ENCODE data around the gene MFSD6. TPM values are rescaled to one million over a fixed set of nuclear protein-coding genes. Genes with fewer than 3 reads are reported as not detected.
"Not testable (repeated sequence)": the region's sequence is repeated elsewhere in the genome, so short reads cannot be mapped to it uniquely, and the experiment has no call there.

The MFSD6 gene
- total and polyA plus RNA-seq, 2 donors (not counting 1 experiment from before 2014, with no cell fraction given): 31.4 to 50.8 TPM

GRCh38 chr2:190490502-190490901 lies 82.3 kb downstream of the MFSD6 start:
- Histone ChIP-seq H2AFZ (ENCODE audit: low read length) (no peak overlapping the region), H3K9me3 (ENCODE audit: control insufficient read depth, insufficient read depth, low read depth, low read length) (no peaks in the 10 kb centered on the region), H3K4me2 (ENCODE audit: extremely low read depth, insufficient read depth, low read length) (no peak overlapping the region), H4K20me1 (ENCODE audit: control insufficient read depth, extremely low read depth, insufficient read depth, low read length) (no peaks in the 10 kb centered on the region), H3K4me1 (ENCODE audit: control insufficient read depth, extremely low read depth, insufficient read depth, low read length) (no peaks in the 10 kb centered on the region), H3K27me3 (ENCODE audit: control insufficient read depth, insufficient read depth, low read length) (no peaks in the 10 kb centered on the region), H3K4me3 (replicated peaks in 1 of 4; ENCODE audit: control extremely low read depth in 1 of 4, insufficient read depth in 1 of 4, low read depth in 3 of 4, low read length in 4 of 4) (no peak overlapping the region), H3K9ac (ENCODE audit: insufficient read depth, low read length) (no peak overlapping the region), H3K27ac (ENCODE audit: insufficient read depth, low read length) (no peak overlapping the region), H3K36me3 (ENCODE audit: control insufficient read depth, insufficient read depth, low read length) (no peaks in the 10 kb centered on the region), H3K79me2 (ENCODE audit: control insufficient read depth, insufficient read depth, low read length) (no peaks in the 10 kb centered on the region)
- TF ChIP-seq CTCF (conservative IDR thresholded peaks at IDR 0.05 in 1 of 2, IDR thresholded peaks at IDR 0.05 in 1 of 2; ENCODE audit: low read depth in 1 of 2, low read length in 2 of 2) (no peak), EZH2 (IDR thresholded peaks at IDR 0.05; ENCODE audit: low read length, missing control alignments) (no peak)
- DNase-seq (ENCODE audit: low read depth in 2 of 2): no peak

DNA sequence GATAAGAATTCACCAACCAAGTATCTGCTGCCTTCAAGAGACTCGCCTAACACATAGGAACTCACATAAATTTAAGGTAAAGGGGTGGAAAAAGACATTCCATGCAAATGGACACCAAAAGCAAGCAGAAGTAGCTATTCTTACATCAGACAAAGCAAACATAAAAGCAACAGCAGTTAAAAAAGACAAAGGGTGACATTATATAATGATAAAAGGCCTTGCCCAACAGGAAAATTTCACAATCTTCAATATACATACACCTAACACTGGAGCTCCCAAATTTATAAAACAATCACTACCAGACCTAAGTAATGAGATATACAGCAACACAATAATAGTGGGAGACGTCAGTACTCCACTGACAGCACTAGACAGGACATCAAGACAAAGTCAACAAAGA lies 84.9 kb downstream of the MFSD6 start:
- H3K4me1 ChIP-seq (ENCODE audit: control insufficient read depth, extremely low read depth, insufficient read depth, low read length): no peaks in the 10 kb centered on the region
- H3K4me3 ChIP-seq (replicated peaks in 1 of 4; ENCODE audit: control extremely low read depth in 1 of 4, insufficient read depth in 1 of 4, low read depth in 3 of 4, low read length in 4 of 4): no peak overlapping the region
- no peak overlapping the region for H3K9ac ChIP-seq (ENCODE audit: insufficient read depth, low read length)
- DNase-seq (ENCODE audit: low read depth in 2 of 2): no peak
- no peaks in the 10 kb centered on the region for H3K27me3 ChIP-seq (ENCODE audit: control insufficient read depth, insufficient read depth, low read length)
- H4K20me1 ChIP-seq (ENCODE audit: control insufficient read depth, extremely low read depth, insufficient read depth, low read length): no peaks in the 10 kb centered on the region
- H3K27ac ChIP-seq (ENCODE audit: insufficient read depth, low read length): no peak overlapping the region
- no peak overlapping the region for H3K4me2 ChIP-seq (ENCODE audit: extremely low read depth, insufficient read depth, low read length)
- H3K79me2 ChIP-seq (ENCODE audit: control insufficient read depth, insufficient read depth, low read length): no peaks in the 10 kb centered on the region
- no peak overlapping the region for H2AFZ ChIP-seq (ENCODE audit: low read length)
- no peak for TF ChIP-seq CTCF (conservative IDR thresholded peaks at IDR 0.05 in 1 of 2, IDR thresholded peaks at IDR 0.05 in 1 of 2; ENCODE audit: low read depth in 1 of 2, low read length in 2 of 2)
- no peak for TF ChIP-seq EZH2 (IDR thresholded peaks at IDR 0.05; ENCODE audit: low read length, missing control alignments)
- no peaks in the 10 kb centered on the region for H3K36me3 ChIP-seq (ENCODE audit: control insufficient read depth, insufficient read depth, low read length)
- no peaks in the 10 kb centered on the region for H3K9me3 ChIP-seq (ENCODE audit: control insufficient read depth, insufficient read depth, low read depth, low read length)

DNA sequence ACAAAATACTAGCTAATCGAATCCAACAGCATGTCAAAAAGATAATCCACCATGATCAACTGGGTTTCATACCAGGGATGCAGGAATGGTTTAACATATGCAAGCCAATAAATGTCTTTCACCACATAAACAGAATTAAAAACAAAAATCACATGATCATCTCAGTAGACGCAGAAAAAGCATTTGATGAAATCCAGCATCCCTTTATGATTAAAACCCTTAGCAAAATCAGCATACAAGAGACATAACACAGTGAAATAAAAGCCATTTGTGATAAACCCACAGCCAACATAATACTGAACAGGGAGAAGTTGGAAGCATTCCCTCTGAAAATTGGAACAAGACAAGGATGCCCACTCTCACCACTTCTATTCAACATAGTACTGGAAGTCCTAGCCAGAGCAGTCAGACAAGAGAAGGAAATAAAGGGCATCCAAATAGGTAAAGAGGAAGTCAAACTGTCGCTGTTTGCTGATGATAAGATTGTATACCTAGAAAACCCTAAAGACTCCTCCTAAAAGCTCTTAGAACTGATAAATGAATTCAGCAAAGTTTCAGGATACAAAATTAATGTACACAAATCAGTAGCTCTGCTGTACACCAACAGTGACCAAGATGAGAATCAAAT lies 86.6 kb downstream of the MFSD6 start:
- H2AFZ ChIP-seq (ENCODE audit: low read length); DNase-seq (ENCODE audit: low read depth in 2 of 2); H3K79me2 ChIP-seq (ENCODE audit: control insufficient read depth, insufficient read depth, low read length); H3K9ac ChIP-seq (ENCODE audit: insufficient read depth, low read length); H3K27me3 ChIP-seq (ENCODE audit: control insufficient read depth, insufficient read depth, low read length); H3K4me2 ChIP-seq (ENCODE audit: extremely low read depth, insufficient read depth, low read length); H3K4me1 ChIP-seq (ENCODE audit: control insufficient read depth, extremely low read depth, insufficient read depth, low read length); H4K20me1 ChIP-seq (ENCODE audit: control insufficient read depth, extremely low read depth, insufficient read depth, low read length); H3K36me3 ChIP-seq (ENCODE audit: control insufficient read depth, insufficient read depth, low read length); H3K9me3 ChIP-seq (ENCODE audit: control insufficient read depth, insufficient read depth, low read depth, low read length); H3K4me3 ChIP-seq (replicated peaks in 1 of 4; ENCODE audit: control extremely low read depth in 1 of 4, insufficient read depth in 1 of 4, low read depth in 3 of 4, low read length in 4 of 4); H3K27ac ChIP-seq (ENCODE audit: insufficient read depth, low read length): not testable (repeated sequence)
